ENCODE results near the gene SIL1. TPM values are rescaled to one million over a fixed set of nuclear protein-coding genes. Genes with fewer than 3 reads are reported as not detected.
A peak's percentile ranks its signal among the peaks of the same experiment; 100 is the strongest.

SIL1 gene
- total and polyA plus RNA-seq, 9 of the 15 experiments (the other 6 are each of a cell fraction or from before 2014, with no cell fraction given), result 1.3 to 30.5 (median 18.1) TPM

DNA sequence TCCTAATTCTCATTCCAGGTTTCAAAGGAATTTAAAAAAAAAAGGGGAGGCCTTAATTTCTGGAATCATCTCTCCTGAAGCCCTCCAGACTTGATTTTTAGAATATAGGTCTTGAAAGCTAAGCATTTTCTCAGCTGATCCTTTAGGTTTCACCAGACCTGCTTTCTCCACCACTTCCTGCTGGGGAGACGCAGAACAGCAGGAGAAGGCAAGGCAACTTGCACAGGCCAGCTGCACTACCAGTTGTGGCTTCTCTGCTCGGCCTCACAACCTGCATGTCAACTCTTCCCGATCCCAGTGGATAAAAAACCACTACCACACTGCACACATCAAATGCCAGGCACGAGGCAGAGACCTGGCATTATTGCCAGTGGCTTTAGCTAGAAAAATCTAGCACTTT lies 119.8 kb downstream of the SIL1 start:
- 0 out of 2 replicates have a peak, but pooled peaks cover 3% of the 10 kb centered on the region for H4K20me1 ChIP-seq (replicated peaks; ENCODE audit: control insufficient read depth, insufficient read depth, low read length)
- H3K9me3 ChIP-seq (replicated peaks; ENCODE audit: control insufficient read depth, insufficient read depth, low read depth, low read length), result no peaks in the 10 kb centered on the region
- no peak for TF ChIP-seq SAFB2 (IDR thresholded peaks at IDR 0.05; ENCODE audit: borderline replicate concordance, low read depth, low read length, severe bottlenecking)
- TF ChIP-seq ZFP1 (CRISPR knock-in tag; IDR thresholded peaks at IDR 0.05), result no peak
- no peak for TF ChIP-seq CC2D1A (IDR thresholded peaks at IDR 0.05)
- no peak for TF ChIP-seq SMARCC2 (IDR thresholded peaks at IDR 0.05; ENCODE audit: low read depth)
- no peak for TF ChIP-seq ZNF133 (CRISPR knock-in tag; IDR thresholded peaks at IDR 0.05)
- TF ChIP-seq ZNF347 (CRISPR knock-in tag; IDR thresholded peaks at IDR 0.05; ENCODE audit: low read depth), result no peak
- TF ChIP-seq MCM5 (IDR thresholded peaks at IDR 0.05; ENCODE audit: low read depth), result no peak
- TF ChIP-seq NBN (IDR thresholded peaks at IDR 0.05; ENCODE audit: low read depth), result no peak
- TF ChIP-seq ARHGAP35 (IDR thresholded peaks at IDR 0.05; ENCODE audit: partially characterized antibody), result no peak
- no peak for TF ChIP-seq CBFB (CRISPR knock-in tag; IDR thresholded peaks at IDR 0.05)
- no peak for TF ChIP-seq BRD9 (IDR thresholded peaks at IDR 0.05; ENCODE audit: low read depth, partially characterized antibody)
- TF ChIP-seq HDAC2 (IDR thresholded peaks at IDR 0.05), result no peak
- TF ChIP-seq SIN3A (IDR thresholded peaks at IDR 0.05; ENCODE audit: borderline replicate concordance in 2 of 2, control insufficient read depth in 1 of 2, low read depth in 2 of 2, low read length in 2 of 2), result no peak
- no peak for TF ChIP-seq SIRT6 (IDR thresholded peaks at IDR 0.05; ENCODE audit: low read depth, low read length)
- TF ChIP-seq TEAD1 (CRISPR knock-in tag; IDR thresholded peaks at IDR 0.05), result no peak
- TF ChIP-seq, protein P1, sequence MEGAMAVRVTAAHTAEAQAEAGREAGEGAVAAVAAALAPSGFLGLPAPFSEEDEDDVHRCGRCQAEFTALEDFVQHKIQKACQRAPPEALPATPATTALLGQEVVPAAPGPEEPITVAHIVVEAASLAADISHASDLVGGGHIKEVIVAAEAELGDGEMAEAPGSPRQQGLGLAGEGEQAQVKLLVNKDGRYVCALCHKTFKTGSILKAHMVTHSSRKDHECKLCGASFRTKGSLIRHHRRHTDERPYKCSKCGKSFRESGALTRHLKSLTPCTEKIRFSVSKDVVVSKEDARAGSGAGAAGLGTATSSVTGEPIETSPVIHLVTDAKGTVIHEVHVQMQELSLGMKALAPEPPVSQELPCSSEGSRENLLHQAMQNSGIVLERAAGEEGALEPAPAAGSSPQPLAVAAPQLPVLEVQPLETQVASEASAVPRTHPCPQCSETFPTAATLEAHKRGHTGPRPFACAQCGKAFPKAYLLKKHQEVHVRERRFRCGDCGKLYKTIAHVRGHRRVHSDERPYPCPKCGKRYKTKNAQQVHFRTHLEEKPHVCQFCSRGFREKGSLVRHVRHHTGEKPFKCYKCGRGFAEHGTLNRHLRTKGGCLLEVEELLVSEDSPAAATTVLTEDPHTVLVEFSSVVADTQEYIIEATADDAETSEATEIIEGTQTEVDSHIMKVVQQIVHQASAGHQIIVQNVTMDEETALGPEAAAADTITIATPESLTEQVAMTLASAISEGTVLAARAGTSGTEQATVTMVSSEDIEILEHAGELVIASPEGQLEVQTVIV (CRISPR knock-in tag; IDR thresholded peaks at IDR 0.05; ENCODE audit: borderline replicate concordance), result no peak
- no peak for TF ChIP-seq BRCA1 (IDR thresholded peaks at IDR 0.05)
- TF ChIP-seq BRCA1 (CRISPR knock-in tag; IDR thresholded peaks at IDR 0.05), result no peak
- no peak for TF ChIP-seq STAT5B (CRISPR knock-in tag; IDR thresholded peaks at IDR 0.05)
- no peak overlapping the region for H3K9ac ChIP-seq (ENCODE audit: insufficient read depth in 1 of 2, low read depth in 2 of 2, low read length in 2 of 2)
- H3K79me2 ChIP-seq (ENCODE audit: control insufficient read depth, insufficient read depth, low read length), result no peaks in the 10 kb centered on the region
- in situ Hi-C loops (cut with MboI), result no loop called here
- FAIRE-seq (no peak), DNase-seq (ENCODE audit: extremely low read depth in 1 of 4, low spot score in 3 of 4) (no peak), ATAC-seq (0 out of 3 replicates have a peak, but pooled peaks have one; percentile 41)
- H3K9me1 ChIP-seq (ENCODE audit: control insufficient read depth, insufficient read depth, low read length), result no peaks in the 10 kb centered on the region
- H3K4me3 ChIP-seq, result no peak overlapping the region
- POLR2A ChIA-PET, result interaction anchor here (0.7 kb wide), 1 partner anchor 8 kb away, joined by 3 read pairs; no protein-coding TSS in a partner anchor
- no peak overlapping the region for H3K27ac ChIP-seq (ENCODE audit: extremely low read depth, low read depth, low read length)
- 30% methylated on average over 4 of the region's 4 CpGs for WGBS (ENCODE audit: insufficient coverage, low coverage, missing lambda C conversion rate)
- CTCF ChIA-PET (ENCODE audit: low intra/inter-chr PET ratio), result no interaction called here
- H3K4me2 ChIP-seq (ENCODE audit: insufficient read depth, low read length), result no peak overlapping the region
- intact Hi-C loops (cut with micrococcal nuclease), result no loop called here
- BruUV-seq (replicated peaks), result no TSS peak
- H3K36me3 ChIP-seq (ENCODE audit: control insufficient read depth, insufficient read depth, low read length), result no peaks in the 10 kb centered on the region
- H3K27me3 ChIP-seq (ENCODE audit: control insufficient read depth in 2 of 2, insufficient read depth in 2 of 2, low read length in 2 of 2), result no peaks in the 10 kb centered on the region
- no peak overlapping the region for H2AFZ ChIP-seq (ENCODE audit: low read depth, low read length)
- peaks cover 0 to 3% of the 10 kb centered on the region in 2 experiments; a peak in 1 of 5 replicates for H3K4me1 ChIP-seq (replicated peaks in 1 of 2; ENCODE audit: control insufficient read depth in 2 of 2, insufficient read depth in 2 of 2, low read length in 2 of 2)
